AG10803 (cell line): ENCODE measurements around the gene MFAP2.

Source experiments
- DNase-seq: peaks from one replicate; pipeline ENCODE4 v3.0.0; 2010; ENCODE audit warnings: low read depth
- H3K4me3 ChIP-seq: 2 replicates; pipeline ENCODE4 v1.5.1; 2011; ENCODE audit warnings: mild to moderate bottlenecking, low read length, control low read depth
- TF ChIP-seq, protein P1 (sequence below): conservative IDR thresholded peaks from 2 replicates; pipeline ENCODE4 v1.5.1; 2011; ENCODE audit warnings: mild to moderate bottlenecking, low read length, control low read depth, inconsistent platforms

MFAP2 gene

GRCh38 chr1:16988210-16988609 is 7.8 kb upstream of the MFAP2 start:
- no peak for DNase-seq
- no peak overlapping the region for H3K4me3 ChIP-seq
- TF ChIP-seq, protein P1, sequence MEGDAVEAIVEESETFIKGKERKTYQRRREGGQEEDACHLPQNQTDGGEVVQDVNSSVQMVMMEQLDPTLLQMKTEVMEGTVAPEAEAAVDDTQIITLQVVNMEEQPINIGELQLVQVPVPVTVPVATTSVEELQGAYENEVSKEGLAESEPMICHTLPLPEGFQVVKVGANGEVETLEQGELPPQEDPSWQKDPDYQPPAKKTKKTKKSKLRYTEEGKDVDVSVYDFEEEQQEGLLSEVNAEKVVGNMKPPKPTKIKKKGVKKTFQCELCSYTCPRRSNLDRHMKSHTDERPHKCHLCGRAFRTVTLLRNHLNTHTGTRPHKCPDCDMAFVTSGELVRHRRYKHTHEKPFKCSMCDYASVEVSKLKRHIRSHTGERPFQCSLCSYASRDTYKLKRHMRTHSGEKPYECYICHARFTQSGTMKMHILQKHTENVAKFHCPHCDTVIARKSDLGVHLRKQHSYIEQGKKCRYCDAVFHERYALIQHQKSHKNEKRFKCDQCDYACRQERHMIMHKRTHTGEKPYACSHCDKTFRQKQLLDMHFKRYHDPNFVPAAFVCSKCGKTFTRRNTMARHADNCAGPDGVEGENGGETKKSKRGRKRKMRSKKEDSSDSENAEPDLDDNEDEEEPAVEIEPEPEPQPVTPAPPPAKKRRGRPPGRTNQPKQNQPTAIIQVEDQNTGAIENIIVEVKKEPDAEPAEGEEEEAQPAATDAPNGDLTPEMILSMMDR = no peak

DNA sequence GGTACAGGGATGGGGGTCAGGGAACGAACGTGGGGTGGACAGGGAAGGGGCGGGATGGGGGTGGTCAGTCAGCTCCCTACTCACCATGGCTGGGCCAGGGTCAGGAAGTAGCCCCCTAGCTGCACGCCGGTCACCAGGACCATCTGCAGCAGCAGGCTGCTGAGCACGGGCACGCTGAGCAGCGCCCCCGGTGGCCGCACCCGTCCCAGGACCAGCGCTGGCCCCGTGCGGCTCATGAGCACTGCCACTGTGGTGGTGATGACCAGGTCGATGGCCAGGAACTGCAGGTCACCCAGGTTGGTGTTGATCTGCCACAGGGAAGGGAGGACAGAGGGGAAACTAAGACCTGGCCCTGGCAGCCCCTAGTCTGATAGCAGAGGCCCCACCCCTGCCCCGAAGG is 6.5 kb upstream of the MFAP2 start:
- TF ChIP-seq, protein P1 = no peak; the same call in 1 of the 2 replicates
- no peak overlapping the region for H3K4me3 ChIP-seq
- DNase-seq = no peak

DNA sequence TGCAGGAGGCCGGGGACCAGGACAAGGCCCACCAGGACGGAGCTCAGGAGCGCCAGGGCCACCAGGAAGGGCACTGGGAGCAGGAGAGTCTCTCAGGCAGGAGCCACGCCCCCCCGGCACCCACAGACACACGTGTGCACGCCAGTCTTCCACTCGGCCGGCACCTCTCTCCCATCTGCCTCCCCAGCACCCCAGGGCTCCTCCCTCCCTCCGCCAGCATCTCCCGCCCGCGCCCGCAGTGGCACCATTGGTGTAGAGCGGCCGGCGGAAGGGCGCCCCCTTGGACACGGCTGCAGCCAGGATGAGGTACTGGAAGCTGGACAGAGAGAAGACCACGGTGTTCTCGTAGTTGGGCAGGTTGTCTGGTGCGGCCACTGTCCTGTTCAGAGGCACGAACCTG is 6.1 kb upstream of the MFAP2 start:
- no peak for DNase-seq
- no peak overlapping the region for H3K4me3 ChIP-seq
- TF ChIP-seq, protein P1 = no peak

GRCh38 chr1:16986113-16986512 is 5.7 kb upstream of the MFAP2 start:
- no peak overlapping the region for H3K4me3 ChIP-seq
- no peak for DNase-seq
- TF ChIP-seq, protein P1 = no peak

DNA sequence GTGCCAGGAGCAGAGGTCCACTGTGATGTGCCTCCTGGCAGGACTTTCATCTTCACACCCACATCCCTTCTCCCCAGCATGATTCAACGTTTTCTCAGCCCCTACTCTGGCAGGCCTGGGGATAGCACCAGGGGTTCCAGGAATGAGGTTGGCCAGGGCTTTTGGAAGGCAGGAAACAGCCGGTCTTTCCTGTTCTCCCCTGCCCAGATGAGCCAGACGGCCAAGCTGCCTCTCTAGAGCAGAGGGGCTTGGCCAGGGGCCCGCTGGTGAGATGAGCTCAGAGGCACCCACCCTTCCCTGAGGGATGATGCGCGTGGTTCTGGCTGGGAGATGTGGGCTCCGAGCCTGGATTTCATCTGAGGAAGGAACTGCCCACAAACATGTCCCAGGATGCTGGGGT is 4.3 kb upstream of the MFAP2 start:
- TF ChIP-seq, protein P1 = no peak
- peak; percentile 92 for DNase-seq
- H3K4me3 ChIP-seq = no peak overlapping the region

DNA sequence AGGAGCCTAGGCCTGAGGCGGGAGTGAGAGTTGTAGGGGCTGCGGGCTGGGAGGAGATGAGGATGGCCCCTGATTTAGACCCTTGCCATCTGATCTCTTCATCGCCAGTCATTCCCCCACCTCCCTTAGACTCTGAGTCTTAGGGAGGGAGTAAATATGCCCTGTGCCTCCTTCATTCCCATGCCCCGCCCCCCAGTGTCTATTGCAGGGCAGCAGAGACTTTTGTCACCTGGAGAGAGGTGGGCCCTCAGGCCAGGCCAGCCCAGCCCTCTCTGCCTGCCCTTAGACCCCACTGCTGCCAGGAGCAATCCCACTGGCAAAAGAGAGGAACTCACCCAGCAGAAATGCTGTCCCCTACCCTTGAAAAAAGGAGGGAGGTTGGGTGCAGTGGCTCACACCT is 3.2 kb upstream of the MFAP2 start:
- no peak overlapping the region for H3K4me3 ChIP-seq
- DNase-seq = no peak
- TF ChIP-seq, protein P1 = no peak

DNA sequence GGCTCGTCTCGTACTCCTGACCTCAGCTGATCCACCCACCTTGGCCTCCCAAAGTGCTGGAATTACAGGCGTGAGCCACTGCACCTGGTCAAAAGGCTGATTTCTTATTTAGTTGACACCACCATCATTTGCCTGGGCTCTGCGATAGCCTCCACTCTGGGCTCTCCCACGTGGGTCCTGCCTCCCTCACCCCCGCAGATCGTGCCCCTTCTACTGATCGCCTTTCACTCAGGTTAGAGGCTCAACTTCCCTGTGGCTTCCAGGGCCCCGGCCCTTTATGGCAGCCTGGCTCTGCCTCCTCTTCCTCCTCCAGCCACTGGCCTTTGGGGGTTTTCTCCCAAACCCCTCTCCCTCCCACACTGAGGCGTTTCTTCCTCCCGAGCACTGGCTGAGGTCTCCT is 2.5 kb upstream of the MFAP2 start:
- H3K4me3 ChIP-seq = no peak overlapping the region
- TF ChIP-seq, protein P1 = no peak
- DNase-seq = no peak
